ENCODE measurements around the gene PLXNB1.
"Not testable (repeated sequence)": the region's sequence is repeated elsewhere in the genome, so short reads cannot be mapped to it uniquely, and the experiment has no call there.

Gene PLXNB1

DNA sequence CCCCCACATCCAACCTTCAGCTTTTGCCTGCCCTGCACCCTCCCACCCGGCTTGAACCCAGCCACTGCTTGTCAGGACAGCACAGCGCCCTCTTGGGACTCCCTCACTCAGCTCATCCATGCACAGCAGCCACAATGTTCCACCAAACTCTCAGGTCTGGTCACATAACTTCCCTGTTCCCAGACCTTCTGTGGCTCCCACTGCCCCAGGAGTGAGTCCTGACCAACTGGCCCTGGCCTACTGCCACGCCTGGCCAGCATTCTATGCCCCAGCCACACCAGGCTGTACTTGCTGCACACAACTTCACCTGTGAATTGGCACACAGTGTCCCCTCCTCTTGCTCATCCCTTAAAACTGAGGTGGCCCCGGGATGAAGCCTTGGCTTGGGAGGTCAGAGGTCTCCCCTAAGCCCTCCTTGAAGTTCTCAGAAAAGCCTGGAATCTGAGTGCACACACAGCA, 21.0 kb downstream of the PLXNB1 start:
- no peaks in the 10 kb centered on the region for H3K4me1 ChIP-seq (ENCODE audit: control insufficient read depth, insufficient read depth, low read length)
- no peak overlapping the region for H3K27ac ChIP-seq (ENCODE audit: low read depth, low read length)
- peaks cover 98% of the 10 kb centered on the region for H3K36me3 ChIP-seq (ENCODE audit: control insufficient read depth, insufficient read depth, low read length)
- no peaks in the 10 kb centered on the region for H3K9me3 ChIP-seq (ENCODE audit: control insufficient read depth, insufficient read depth, low read length)
- no peak overlapping the region for H3K4me3 ChIP-seq (ENCODE audit: low read depth, low read length)
- H3K9ac ChIP-seq (ENCODE audit: low read depth, low read length), result no peak overlapping the region
- no peaks in the 10 kb centered on the region for H3K27me3 ChIP-seq (ENCODE audit: control insufficient read depth, insufficient read depth, low read length)

DNA sequence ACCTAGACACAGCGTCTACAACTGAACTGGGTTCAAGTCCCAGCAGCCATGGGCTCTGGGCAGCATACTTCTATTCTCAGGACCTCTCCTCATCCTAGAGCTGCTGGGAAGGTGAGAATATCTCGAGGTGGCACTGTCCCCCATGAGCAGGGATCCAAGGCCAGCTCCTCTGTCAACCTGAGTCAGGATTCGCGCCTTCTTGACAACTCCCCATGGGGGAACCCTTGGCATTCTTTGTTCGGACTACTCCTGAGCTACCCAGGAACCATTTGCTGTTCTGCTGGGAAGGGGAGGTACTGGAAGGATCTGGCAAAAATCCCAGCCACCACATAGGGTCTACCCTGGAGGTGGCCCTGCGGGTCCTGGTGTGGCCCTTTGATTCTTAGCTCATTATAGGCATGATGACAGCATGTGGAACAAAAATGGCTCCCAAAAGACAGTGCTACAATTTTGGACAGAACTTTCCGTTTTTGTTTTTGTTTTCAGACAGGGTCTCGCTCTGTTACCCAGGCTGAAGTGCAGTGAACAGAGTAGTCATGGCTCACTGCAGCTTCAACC, 22.3 kb downstream of the PLXNB1 start:
- Histone ChIP-seq H3K27ac (ENCODE audit: low read depth, low read length) (no peak overlapping the region), H3K36me3 (ENCODE audit: control insufficient read depth, insufficient read depth, low read length) (peaks cover 98% of the 10 kb centered on the region), H3K4me3 (ENCODE audit: low read depth, low read length) (no peak overlapping the region), H3K27me3 (ENCODE audit: control insufficient read depth, insufficient read depth, low read length) (no peaks in the 10 kb centered on the region), H3K4me1 (ENCODE audit: control insufficient read depth, insufficient read depth, low read length) (no peaks in the 10 kb centered on the region), H3K9ac (ENCODE audit: low read depth, low read length) (no peak overlapping the region), H3K9me3 (ENCODE audit: control insufficient read depth, insufficient read depth, low read length) (no peaks in the 10 kb centered on the region)

DNA sequence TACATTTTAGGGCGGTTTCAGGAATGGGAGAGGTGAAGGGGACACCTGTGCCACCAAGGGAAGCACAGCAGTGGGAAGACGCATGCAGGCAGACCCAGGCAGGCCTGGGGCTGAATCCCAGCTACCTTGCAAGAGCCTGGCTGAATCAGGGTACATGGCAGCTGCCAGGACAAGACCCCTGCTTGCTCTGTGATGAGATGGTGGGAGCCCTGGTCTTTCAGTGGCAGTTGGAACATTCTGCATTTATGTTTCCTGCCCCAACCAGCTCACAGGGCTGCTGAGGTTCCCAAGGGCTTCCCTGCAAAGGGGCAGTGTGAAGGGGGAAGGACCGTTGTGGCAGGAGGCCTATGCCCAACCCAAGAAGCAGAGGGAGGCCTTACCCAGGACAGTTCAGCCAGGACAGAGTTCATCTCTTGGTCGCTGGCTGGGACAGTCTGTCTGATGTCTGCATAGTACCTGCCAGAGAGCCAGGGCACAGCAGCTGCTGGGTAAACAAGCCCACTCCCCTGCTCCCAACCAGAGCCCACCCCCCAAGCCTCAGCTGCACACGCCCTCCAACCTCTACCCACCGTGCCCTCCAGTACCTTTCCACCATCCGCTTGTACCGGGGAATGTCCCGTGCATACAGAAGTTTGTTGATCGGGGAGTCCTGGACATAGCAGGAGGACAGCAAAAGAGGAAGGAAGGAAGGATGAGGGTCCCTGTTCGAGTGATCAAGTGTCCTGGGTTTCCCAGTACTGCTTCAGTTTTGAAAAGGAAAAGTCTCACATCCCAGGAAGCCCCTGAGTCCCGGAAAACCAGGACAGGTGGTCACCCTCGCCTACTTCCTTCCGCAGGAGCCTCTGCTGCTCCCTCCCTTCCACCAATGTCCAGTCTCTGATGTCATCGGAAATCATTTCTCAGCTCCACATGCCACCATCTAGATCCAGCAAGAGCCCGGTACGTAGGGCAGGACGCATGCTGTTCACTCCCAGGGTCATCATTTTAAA, 23.1 kb downstream of the PLXNB1 start:
- Histone ChIP-seq H3K27me3 (ENCODE audit: control insufficient read depth, insufficient read depth, low read length) (no peaks in the 10 kb centered on the region), H3K9me3 (ENCODE audit: control insufficient read depth, insufficient read depth, low read length) (no peaks in the 10 kb centered on the region), H3K9ac (ENCODE audit: low read depth, low read length) (no peak overlapping the region), H3K27ac (ENCODE audit: low read depth, low read length) (no peak overlapping the region), H3K4me1 (ENCODE audit: control insufficient read depth, insufficient read depth, low read length) (no peaks in the 10 kb centered on the region), H3K36me3 (ENCODE audit: control insufficient read depth, insufficient read depth, low read length) (peaks cover 98% of the 10 kb centered on the region), H3K4me3 (ENCODE audit: low read depth, low read length) (no peak overlapping the region)

DNA sequence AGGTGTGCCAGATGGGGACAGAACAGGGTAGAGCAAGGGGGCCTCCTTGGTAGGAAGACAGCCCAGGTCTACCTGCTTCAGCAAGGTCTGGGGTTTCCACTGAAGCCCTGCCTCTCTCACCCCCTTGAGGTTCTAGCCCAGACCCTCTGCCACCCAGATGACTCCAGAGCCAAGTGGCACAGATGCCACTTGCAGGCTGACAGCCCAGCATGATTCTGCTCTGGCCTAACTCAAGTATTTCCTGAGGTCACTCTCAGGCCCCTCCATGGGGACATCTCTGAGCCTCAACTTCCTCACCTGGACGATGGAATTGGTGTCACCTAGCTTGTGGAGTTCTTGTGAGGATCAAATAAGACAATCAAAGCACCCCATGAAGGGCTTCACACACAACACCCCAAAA, 23.9 kb downstream of the PLXNB1 start:
- Histone ChIP-seq H3K9me3 (ENCODE audit: control insufficient read depth, insufficient read depth, low read length) (no peaks in the 10 kb centered on the region), H3K27ac (ENCODE audit: low read depth, low read length) (no peak overlapping the region), H3K27me3 (ENCODE audit: control insufficient read depth, insufficient read depth, low read length) (no peaks in the 10 kb centered on the region), H3K4me1 (ENCODE audit: control insufficient read depth, insufficient read depth, low read length) (no peaks in the 10 kb centered on the region), H3K9ac (ENCODE audit: low read depth, low read length) (no peak overlapping the region), H3K36me3 (ENCODE audit: control insufficient read depth, insufficient read depth, low read length) (peaks cover 93% of the 10 kb centered on the region), H3K4me3 (ENCODE audit: low read depth, low read length) (no peak overlapping the region)

DNA sequence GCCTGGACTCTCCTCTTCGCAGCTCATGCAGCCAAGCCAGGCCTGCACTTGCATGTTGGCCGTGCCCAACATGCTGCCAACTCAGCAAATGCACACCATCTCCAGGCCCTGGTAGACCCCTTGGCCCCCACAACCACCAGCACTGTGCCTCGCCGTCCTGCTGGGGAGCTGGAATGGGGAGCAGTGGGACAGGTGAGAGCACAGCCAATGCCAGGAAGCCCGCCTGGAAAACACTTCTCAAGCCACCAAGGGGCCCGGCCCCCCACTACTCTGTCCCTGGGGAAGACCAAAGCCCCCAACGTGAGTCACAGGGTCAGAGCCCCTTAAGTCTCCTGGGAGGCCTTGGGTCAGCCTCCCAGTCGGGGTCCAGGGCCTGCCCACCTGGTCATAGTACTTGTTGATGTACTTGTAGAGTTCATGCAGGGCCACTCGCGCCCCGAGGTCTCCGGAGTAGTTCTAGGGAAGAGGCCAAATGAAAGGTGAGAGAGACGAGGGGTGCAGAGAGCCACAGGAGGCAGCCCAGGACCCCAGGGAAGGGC, 24.5 kb downstream of the PLXNB1 start:
- no peaks in the 10 kb centered on the region for H3K9me3 ChIP-seq (ENCODE audit: control insufficient read depth, insufficient read depth, low read length)
- no peak overlapping the region for H3K9ac ChIP-seq (ENCODE audit: low read depth, low read length)
- H3K4me1 ChIP-seq (ENCODE audit: control insufficient read depth, insufficient read depth, low read length), result no peaks in the 10 kb centered on the region
- H3K27me3 ChIP-seq (ENCODE audit: control insufficient read depth, insufficient read depth, low read length), result no peaks in the 10 kb centered on the region
- no peak overlapping the region for H3K27ac ChIP-seq (ENCODE audit: low read depth, low read length)
- H3K36me3 ChIP-seq (ENCODE audit: control insufficient read depth, insufficient read depth, low read length), result peaks cover 88% of the 10 kb centered on the region
- H3K4me3 ChIP-seq (ENCODE audit: low read depth, low read length), result no peak overlapping the region

DNA sequence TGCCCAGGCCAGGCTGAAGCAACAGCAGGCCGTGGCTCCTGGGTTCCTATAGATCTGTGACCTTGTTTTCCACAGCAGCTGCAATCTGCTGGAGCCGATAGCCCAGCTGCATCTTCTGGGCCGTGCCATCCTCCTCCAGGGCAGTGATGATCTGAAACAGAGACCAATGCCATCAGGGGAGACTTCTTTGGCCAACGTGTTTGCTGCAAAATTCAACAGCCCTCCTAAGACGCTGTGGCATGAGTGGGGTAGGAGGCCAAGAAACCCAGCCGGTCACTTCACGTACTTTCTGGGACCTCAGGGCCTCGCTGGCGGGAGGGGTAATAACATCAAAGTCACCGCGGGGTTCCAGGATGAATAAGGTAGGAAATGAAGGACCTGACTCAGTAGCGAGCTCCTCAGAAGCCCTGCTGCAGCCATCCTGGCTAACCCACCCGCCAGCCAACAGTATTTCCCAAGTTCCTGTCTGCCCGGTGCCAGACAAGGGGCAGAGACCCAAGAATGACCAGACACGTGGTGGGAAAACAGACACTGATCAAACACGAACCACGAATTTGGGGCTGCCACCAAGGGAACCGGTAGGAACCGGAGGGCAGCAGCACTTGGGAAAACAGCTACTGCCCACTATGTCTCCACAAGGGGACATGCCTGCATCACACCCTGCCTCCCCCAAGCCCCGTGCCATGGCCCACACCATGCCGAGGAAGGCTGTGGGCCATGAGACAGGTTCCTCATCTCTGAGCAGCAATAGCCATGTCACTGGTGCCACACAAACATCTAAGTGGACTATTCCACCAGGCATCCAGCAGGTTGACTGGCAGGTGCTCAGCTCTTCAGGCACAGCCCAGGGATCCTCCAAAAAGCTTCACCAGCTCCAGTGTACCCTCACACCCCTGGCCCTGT, 25.2 kb downstream of the PLXNB1 start:
- H3K4me1 ChIP-seq (ENCODE audit: control insufficient read depth, insufficient read depth, low read length), result no peaks in the 10 kb centered on the region
- H3K27me3 ChIP-seq (ENCODE audit: control insufficient read depth, insufficient read depth, low read length), result no peaks in the 10 kb centered on the region
- H3K27ac ChIP-seq (ENCODE audit: low read depth, low read length), result no peak overlapping the region
- peaks cover 81% of the 10 kb centered on the region for H3K36me3 ChIP-seq (ENCODE audit: control insufficient read depth, insufficient read depth, low read length)
- H3K9ac ChIP-seq (ENCODE audit: low read depth, low read length), result no peak overlapping the region
- H3K4me3 ChIP-seq (ENCODE audit: low read depth, low read length), result no peak overlapping the region
- H3K9me3 ChIP-seq (ENCODE audit: control insufficient read depth, insufficient read depth, low read length), result no peaks in the 10 kb centered on the region

DNA sequence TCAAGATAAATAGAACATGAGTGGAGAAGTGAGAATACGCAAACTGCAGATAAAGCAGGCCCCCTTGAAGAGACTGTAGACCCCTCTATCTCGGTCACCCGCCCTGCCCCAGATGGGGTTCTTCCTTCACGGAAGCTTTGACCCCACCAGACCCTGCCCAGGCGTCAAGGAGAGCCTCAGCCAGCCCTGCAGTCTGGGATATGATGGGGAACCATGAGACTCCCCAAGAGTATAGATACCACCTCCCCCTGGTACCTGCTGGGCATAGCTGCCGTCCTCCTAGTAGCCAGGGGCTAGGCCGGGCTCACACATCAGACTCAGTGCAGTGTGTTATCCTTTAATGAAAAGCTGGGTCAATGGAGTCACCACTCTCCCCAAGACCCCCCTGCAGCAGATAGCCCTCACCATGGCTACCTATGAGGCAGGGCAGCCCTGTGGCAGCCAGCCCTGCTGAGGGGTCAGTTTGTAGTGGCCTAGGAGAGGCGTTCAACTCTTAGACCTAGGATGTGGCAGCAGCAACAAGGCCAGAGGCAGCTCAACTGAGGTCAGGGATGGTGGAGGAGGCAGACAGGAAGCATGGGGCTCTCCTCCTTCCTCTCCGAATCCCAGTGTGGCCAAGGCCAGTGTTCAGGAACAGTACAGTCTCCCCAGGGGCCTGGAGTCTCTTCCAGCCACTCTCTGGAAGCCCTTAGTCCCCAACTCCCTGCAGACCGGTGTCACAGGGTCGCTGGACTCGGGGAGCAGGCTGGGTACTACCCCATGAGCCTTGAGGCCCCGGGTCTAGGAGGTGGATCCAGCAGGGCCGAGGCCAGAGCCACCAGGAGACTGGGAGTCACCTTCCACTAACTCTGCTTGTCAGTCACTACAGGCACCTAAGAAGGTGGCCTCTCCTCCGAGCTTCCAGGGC, 26.1 kb downstream of the PLXNB1 start:
- Histone ChIP-seq H3K27ac (ENCODE audit: low read depth, low read length) (no peak overlapping the region), H3K9ac (ENCODE audit: low read depth, low read length) (no peak overlapping the region), H3K27me3 (ENCODE audit: control insufficient read depth, insufficient read depth, low read length) (no peaks in the 10 kb centered on the region), H3K4me1 (ENCODE audit: control insufficient read depth, insufficient read depth, low read length) (no peaks in the 10 kb centered on the region), H3K9me3 (ENCODE audit: control insufficient read depth, insufficient read depth, low read length) (no peaks in the 10 kb centered on the region), H3K4me3 (ENCODE audit: low read depth, low read length) (no peak overlapping the region), H3K36me3 (ENCODE audit: control insufficient read depth, insufficient read depth, low read length) (peaks cover 72% of the 10 kb centered on the region)

DNA sequence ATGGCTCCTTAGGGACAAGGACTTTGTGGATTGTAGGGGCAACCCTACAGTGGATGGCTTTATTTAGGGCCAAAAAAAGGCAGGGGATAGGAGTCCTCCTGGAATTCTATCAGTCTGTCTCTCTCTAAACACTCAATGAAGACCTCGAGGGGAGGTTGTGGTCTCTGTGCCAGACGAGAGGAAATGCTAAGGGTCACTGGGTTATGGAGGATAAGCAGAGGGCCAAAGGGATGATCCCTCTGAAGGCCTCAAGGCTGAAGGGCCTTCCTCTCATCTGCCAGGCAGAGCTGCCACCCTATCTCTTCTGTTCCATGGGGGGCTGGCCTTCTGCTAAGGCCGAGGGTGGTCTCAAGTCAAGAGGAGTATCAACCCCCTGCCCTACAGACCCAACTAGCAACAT, 27.0 kb downstream of the PLXNB1 start:
- no peaks in the 10 kb centered on the region for H3K27me3 ChIP-seq (ENCODE audit: control insufficient read depth, insufficient read depth, low read length)
- no peaks in the 10 kb centered on the region for H3K4me1 ChIP-seq (ENCODE audit: control insufficient read depth, insufficient read depth, low read length)
- H3K9ac ChIP-seq (ENCODE audit: low read depth, low read length), result no peak overlapping the region
- no peaks in the 10 kb centered on the region for H3K9me3 ChIP-seq (ENCODE audit: control insufficient read depth, insufficient read depth, low read length)
- H3K27ac ChIP-seq (ENCODE audit: low read depth, low read length), result no peak overlapping the region
- peaks cover 64% of the 10 kb centered on the region for H3K36me3 ChIP-seq (ENCODE audit: control insufficient read depth, insufficient read depth, low read length)
- no peak overlapping the region for H3K4me3 ChIP-seq (ENCODE audit: low read depth, low read length)

DNA sequence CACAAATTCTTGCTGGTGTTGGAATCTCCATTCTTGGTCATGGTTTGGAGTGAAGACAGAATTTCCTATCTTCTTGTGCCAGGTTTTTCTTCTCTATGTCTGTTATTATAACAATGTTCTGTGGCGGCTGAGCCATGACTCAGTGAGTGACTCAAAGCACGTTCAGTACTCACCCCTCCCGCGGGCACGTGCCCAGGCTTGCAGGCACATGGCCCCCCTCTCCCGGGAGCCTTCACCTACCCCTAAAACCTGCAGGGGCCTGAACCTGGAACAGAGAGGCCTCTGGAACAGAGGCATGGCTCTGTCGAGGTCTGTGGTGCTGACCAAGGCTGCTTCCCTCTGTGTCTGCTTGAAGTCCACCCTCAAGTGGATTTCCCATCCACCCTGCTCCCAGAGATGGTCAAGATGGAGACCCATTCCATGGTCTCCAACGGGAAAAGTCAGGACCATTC, 27.6 kb downstream of the PLXNB1 start:
- no peaks in the 10 kb centered on the region for H3K4me1 ChIP-seq (ENCODE audit: control insufficient read depth, insufficient read depth, low read length)
- no peak overlapping the region for H3K4me3 ChIP-seq (ENCODE audit: low read depth, low read length)
- H3K9me3 ChIP-seq (ENCODE audit: control insufficient read depth, insufficient read depth, low read length), result no peaks in the 10 kb centered on the region
- H3K27me3 ChIP-seq (ENCODE audit: control insufficient read depth, insufficient read depth, low read length), result no peaks in the 10 kb centered on the region
- no peak overlapping the region for H3K27ac ChIP-seq (ENCODE audit: low read depth, low read length)
- peaks cover 58% of the 10 kb centered on the region for H3K36me3 ChIP-seq (ENCODE audit: control insufficient read depth, insufficient read depth, low read length)
- H3K9ac ChIP-seq (ENCODE audit: low read depth, low read length), result no peak overlapping the region

DNA sequence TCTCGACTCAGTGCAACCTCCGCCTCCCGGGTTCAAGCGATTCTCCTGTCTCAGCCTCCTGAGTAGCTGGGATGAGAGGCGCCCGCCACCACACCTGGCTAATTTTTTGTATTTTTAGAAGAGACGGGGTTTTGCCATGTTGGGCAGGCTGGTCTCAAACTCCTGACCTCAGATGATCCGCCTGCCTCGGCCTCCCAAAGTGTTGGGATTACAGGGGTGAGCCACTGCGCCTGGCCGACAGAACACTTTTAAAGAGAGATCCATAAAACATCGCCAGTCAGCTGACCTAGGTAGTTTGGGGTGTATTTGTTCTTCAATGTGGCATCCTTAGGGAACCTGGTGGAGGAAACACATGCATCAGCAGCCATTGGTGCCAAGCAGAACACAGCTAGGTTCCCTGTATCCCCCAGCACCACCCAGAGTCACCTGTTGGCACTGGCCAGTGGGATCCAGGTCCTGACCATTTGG, 28.4 kb downstream of the PLXNB1 start:
- H3K27me3 ChIP-seq (ENCODE audit: control insufficient read depth, insufficient read depth, low read length); H3K27ac ChIP-seq (ENCODE audit: low read depth, low read length); H3K4me3 ChIP-seq (ENCODE audit: low read depth, low read length); H3K4me1 ChIP-seq (ENCODE audit: control insufficient read depth, insufficient read depth, low read length); H3K9ac ChIP-seq (ENCODE audit: low read depth, low read length); H3K9me3 ChIP-seq (ENCODE audit: control insufficient read depth, insufficient read depth, low read length): not testable (repeated sequence)
- peaks cover 50% of the 10 kb centered on the region for H3K36me3 ChIP-seq (ENCODE audit: control insufficient read depth, insufficient read depth, low read length)
